ENCODE results near the gene ITM2B. TPM values are rescaled to one million over a fixed set of nuclear protein-coding genes. Genes with fewer than 3 reads are reported as not detected.

ITM2B gene
- total RNA-seq, 1 donor from 2014 or later, result 277 TPM

DNA sequence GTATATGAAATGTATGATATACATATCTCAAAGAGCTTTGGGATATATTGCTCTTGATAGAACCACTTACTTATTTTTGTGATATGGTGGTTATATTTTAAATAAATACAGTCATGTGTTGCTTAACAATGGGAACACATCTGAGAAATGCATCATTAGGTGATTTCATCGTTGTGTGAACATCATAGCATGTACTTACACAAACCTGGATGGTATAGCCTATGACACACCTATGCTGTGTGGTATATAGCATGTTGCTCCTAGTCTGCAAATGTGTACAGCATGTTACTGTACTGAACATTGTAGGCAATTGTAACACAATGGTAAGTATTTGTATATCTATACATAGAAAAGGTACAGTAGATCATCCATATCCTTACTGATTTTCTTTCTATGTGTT, 78.2 kb downstream of the ITM2B start:
- no peak for DNase-seq

DNA sequence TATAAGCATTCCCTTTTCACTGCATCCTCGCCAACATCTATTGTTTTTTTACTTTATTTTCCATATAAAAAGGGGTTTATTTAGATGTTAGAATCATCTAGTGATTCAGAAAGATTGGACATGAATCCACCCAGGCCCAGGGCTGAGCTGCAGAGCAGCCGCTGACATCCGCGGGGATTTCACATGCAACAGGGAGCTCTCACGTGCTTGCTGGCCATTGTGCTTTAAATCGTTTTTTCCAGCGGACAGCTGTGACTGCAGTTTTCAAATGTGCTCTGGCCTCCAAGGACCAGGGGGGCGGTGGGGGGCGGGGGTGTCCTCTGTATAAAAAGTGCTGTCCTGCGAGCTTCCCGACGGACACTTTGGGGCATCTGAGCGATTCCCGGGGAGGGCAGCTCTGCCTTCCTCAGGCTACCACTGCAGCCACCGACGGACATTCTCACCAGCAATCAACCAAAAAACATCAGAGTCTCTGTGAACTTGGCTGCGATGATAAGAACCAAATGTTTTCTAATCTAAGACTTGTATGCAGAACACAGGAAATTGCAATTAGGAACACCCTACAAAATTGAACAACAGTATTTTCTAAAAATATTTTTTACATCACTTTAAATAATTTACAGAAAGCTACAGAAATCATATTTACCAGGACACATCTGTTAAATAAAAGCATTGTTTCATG, 83.1 kb downstream of the ITM2B start:
- no peak for DNase-seq

DNA sequence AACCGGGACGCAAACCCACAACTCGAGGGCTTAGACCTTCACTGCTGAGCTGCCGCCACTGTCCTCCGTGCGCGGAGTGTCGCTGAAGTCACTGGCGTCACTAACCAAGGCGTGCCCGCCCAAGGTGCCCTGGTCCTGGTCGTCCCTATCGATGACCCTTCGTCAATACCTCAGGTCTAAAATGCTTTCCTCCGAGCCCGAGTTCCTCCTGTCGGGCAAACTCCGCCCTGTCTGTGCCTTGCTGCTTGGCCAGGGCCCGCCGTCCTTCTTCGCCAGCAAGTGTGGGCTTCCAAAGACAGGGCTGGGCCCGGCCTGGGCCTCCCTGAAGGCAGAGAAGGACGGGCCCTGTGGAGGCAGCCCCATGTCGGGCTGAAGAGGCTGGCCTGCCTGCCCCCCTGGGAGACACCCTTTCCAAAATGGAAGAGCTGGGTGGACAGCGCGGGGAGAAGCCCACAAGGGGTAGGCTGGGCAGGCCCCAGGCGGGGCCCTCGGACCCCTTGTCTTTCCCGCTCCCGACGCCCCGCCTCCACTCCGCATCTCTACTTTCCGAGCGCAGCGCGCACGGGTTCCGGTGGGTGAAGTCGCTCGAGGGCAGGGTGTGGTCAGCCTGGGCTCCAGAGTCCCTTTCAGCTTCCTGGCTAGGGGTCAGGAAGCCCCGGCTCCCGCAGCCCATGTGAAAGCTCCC, 84.0 kb downstream of the ITM2B start:
- no peak for DNase-seq

- DNase-seq, result no peak
These were observed 84.7 kb downstream of the ITM2B start for GRCh38 chr13:48317511-48318376.

DNA sequence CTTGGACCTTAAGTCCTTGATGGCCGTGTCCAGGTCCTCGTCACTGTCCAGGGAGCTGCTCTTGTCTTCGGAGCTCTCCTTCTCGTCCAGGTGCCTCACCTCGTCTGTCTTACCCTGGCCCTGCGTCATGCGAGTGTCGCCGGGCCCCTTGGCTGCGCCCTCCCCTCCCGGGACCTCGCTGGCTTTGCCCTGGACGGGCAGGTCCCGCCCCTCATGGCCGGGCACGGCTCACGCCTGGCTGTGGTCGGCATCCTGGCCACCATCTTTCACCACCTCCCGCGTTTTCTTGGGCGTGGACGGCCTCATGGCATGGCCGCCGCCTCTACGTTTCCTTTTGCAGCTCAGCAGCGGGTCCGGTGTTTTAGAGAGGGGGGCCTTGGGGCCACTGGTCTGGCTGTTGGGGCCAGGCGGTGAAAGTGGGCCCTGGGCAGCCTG, 85.4 kb downstream of the ITM2B start:
- no peak for DNase-seq

GRCh38 chr13:48318821-48319511, 86.0 kb downstream of the ITM2B start:
- DNase-seq, result no peak

Other genes starting within 250 kb of the ITM2B start
- 46.6 TPM for gene SUCLA2, start 231.9 kb upstream of the ITM2B start, total RNA-seq
- 10.6 TPM for gene NUDT15, start 195.5 kb upstream of the ITM2B start, total RNA-seq
- 40.2 TPM for gene MED4, start 138.1 kb upstream of the ITM2B start, total RNA-seq
- 44.9 TPM for gene RB1, start 70.5 kb downstream of the ITM2B start, total RNA-seq
- gene LPAR6, start 179.9 kb downstream of the ITM2B start, total RNA-seq, result 62.5 TPM